SK-N-MC (cell line): ENCODE measurements around the gene ZP3.
"Not testable (repeated sequence)": the region's sequence is repeated elsewhere in the genome, so short reads cannot be mapped to it uniquely, and the experiment has no call there.

Experiments
- DNase-seq: peaks from one replicate; pipeline ENCODE4 v3.0.0-alpha.2; 2011; ENCODE audit warnings: low read depth, low spot score
- H3K27ac ChIP-seq: fragments of 200-600 bp; sonication (generic); 2 replicates; pipeline ENCODE4 v1.5.1; 2016; ENCODE audit warnings: mixed run types
- H3K36me3 ChIP-seq: fragments of 200-600 bp; sonication (generic); 2 replicates; pipeline ENCODE4 v1.6.1; 2017; ENCODE audit warnings: antibody characterized with exemption, low read length, mixed read lengths; ENCODE audit not compliant: insufficient read depth
- H3K4me3 ChIP-seq: fragments of 200-600 bp; sonication (generic); 2 replicates; pipeline ENCODE4 v1.5.1; 2016
- H3K9ac ChIP-seq: fragments of 200-600 bp; sonication (generic); 2 replicates; pipeline ENCODE4 v1.8.0; 2017; ENCODE audit warnings: mixed run types, mixed read lengths; ENCODE audit not compliant: insufficient read length
- H3K9me3 ChIP-seq: fragments of 200-600 bp; sonication (generic); 2 replicates; pipeline ENCODE4 v1.6.1; 2017; ENCODE audit warnings: low read depth, mild to moderate bottlenecking, antibody characterized with exemption, low read length, moderate library complexity, mixed read lengths
- EZH2 ChIP-seq: fragments of 200-600 bp; sonication (generic); IDR thresholded peaks from one replicate; pipeline ENCODE4 v1.6.1; 2017; ENCODE audit warnings: antibody characterized with exemption
- FOXP2 ChIP-seq: optimal IDR thresholded peaks from 2 replicates; pipeline ENCODE3; 2011; ENCODE audit warnings: mild to moderate bottlenecking, moderate library complexity; ENCODE audit not compliant: insufficient read depth; ENCODE audit errors: extremely low read length, control extremely low read depth
- POLR2AphosphoS5 ChIP-seq: IDR thresholded peaks from 2 replicates; pipeline ENCODE4 v1.6.1; 2012; ENCODE audit warnings: mild to moderate bottlenecking, low read depth, low read length, borderline replicate concordance

The ZP3 gene

GRCh38 chr7:76424413-76425111 is at the start of gene ZP3:
Gene ZP3, plus strand, starts transcription at chr7:76424950. Its CDS starts 15 bp downstream, at chr7:76424965.
- no peak for DNase-seq
- Histone ChIP-seq H3K36me3 (no peaks in the 10 kb centered on the region), H3K4me3 (no peak within 1 kb of the TSS), H3K9ac (no peak within 1 kb of the TSS), H3K9me3 (no peaks in the 10 kb centered on the region), H3K27ac (no peak within 1 kb of the TSS)
- TF ChIP-seq EZH2 (no peak), FOXP2 (no peak), POLR2AphosphoS5 (no peak)

GRCh38 chr7:76375251-76375650 is 49.5 kb upstream of the ZP3 start:
- no peaks in the 10 kb centered on the region for H3K9me3 ChIP-seq
- H3K4me3 ChIP-seq = no peak overlapping the region
- no peak overlapping the region for H3K27ac ChIP-seq
- TF ChIP-seq EZH2 (no peak), FOXP2 (no peak), POLR2AphosphoS5 (no peak)
- no peaks in the 10 kb centered on the region for H3K36me3 ChIP-seq
- H3K9ac ChIP-seq = no peak overlapping the region
- no peak for DNase-seq

- H3K9me3 ChIP-seq = no peaks in the 10 kb centered on the region
- H3K9ac ChIP-seq = no peak overlapping the region
- H3K36me3 ChIP-seq = no peaks in the 10 kb centered on the region
- DNase-seq = no peak
- TF ChIP-seq FOXP2 (no peak), EZH2 (no peak), POLR2AphosphoS5 (no peak)
- H3K27ac ChIP-seq = no peak overlapping the region
- no peak overlapping the region for H3K4me3 ChIP-seq
These were observed 47.4 kb upstream of the ZP3 start for GRCh38 chr7:76377186-76377918.

- Histone ChIP-seq H3K9ac (no peak overlapping the region), H3K9me3 (no peaks in the 10 kb centered on the region), H3K36me3 (no peaks in the 10 kb centered on the region), H3K4me3 (no peak overlapping the region), H3K27ac (peak overlapping the region; percentile 59; the same call in 1 of the 2 replicates)
- no peak for TF ChIP-seq EZH2
- no peak for TF ChIP-seq POLR2AphosphoS5
- TF ChIP-seq FOXP2 = no peak
- DNase-seq = no peak
These were observed 44.2 kb upstream of the ZP3 start for GRCh38 chr7:76380623-76380966.

GRCh38 chr7:76381814-76382213 is 42.9 kb upstream of the ZP3 start:
- no peaks in the 10 kb centered on the region for H3K9me3 ChIP-seq

GRCh38 chr7:76383089-76383944 is 41.4 kb upstream of the ZP3 start:
- TF ChIP-seq EZH2 (no peak), FOXP2 (no peak), POLR2AphosphoS5 (no peak)
- Histone ChIP-seq H3K36me3 (no peaks in the 10 kb centered on the region), H3K9ac (no peak overlapping the region), H3K9me3 (no peaks in the 10 kb centered on the region), H3K4me3 (no peak overlapping the region), H3K27ac (no peak overlapping the region)
- DNase-seq = no peak

More at GRCh38 chr7:76381814-76382213, 42.9 kb upstream of the ZP3 start:
- no peak overlapping the region for H3K4me3 ChIP-seq
- DNase-seq = no peak
- H3K27ac ChIP-seq = no peak overlapping the region
- no peaks in the 10 kb centered on the region for H3K36me3 ChIP-seq
- no peak for TF ChIP-seq POLR2AphosphoS5
- TF ChIP-seq FOXP2 = no peak
- no peak for TF ChIP-seq EZH2
- no peak overlapping the region for H3K9ac ChIP-seq

- Histone ChIP-seq H3K27ac (no peak overlapping the region), H3K9ac (no peak overlapping the region), H3K9me3 (no peaks in the 10 kb centered on the region), H3K4me3 (no peak overlapping the region), H3K36me3 (no peaks in the 10 kb centered on the region)
- no peak for DNase-seq
- no peak for TF ChIP-seq EZH2
- no peak for TF ChIP-seq POLR2AphosphoS5
- no peak for TF ChIP-seq FOXP2
These were observed 38.0 kb upstream of the ZP3 start for GRCh38 chr7:76386691-76387260.

GRCh38 chr7:76387789-76388188 is 37.0 kb upstream of the ZP3 start:
- H3K4me3 ChIP-seq, H3K36me3 ChIP-seq, DNase-seq, H3K27ac ChIP-seq, H3K9me3 ChIP-seq, H3K9ac ChIP-seq: not testable (repeated sequence)

- Histone ChIP-seq H3K9me3 (no peaks in the 10 kb centered on the region), H3K27ac (no peak overlapping the region), H3K36me3 (no peaks in the 10 kb centered on the region), H3K9ac (no peak overlapping the region), H3K4me3 (no peak overlapping the region)
- TF ChIP-seq FOXP2 (no peak), EZH2 (no peak), POLR2AphosphoS5 (no peak)
- no peak for DNase-seq
These were observed 34.7 kb upstream of the ZP3 start for GRCh38 chr7:76390092-76390491.
